22Rv1 (cell line): ENCODE results near the gene LRSAM1.

Source experiments
- H3K27ac ChIP-seq: fragments of 450-650 bp; 2 replicates; pipeline ENCODE4 v1.5.1; 2017
- CTCF ChIP-seq: fragments of 450-650 bp; IDR thresholded peaks from 2 replicates; pipeline ENCODE4 v1.5.1; 2017; ENCODE audit warnings: mild to moderate bottlenecking
- ZFX ChIP-seq: fragments of 450-650 bp; IDR thresholded peaks from 2 replicates; pipeline ENCODE4 v1.6.1; 2017; ENCODE audit warnings: antibody characterized with exemption, borderline replicate concordance

LRSAM1 gene

GRCh38 chr9:127520941-127521918, 69.9 kb downstream of the LRSAM1 start:
- TF ChIP-seq CTCF (no peak), ZFX (no peak)
- no peak overlapping the region for H3K27ac ChIP-seq

- TF ChIP-seq ZFX: no peak
- no peak for TF ChIP-seq CTCF
Observed at GRCh38 chr9:127521919-127522304, 70.6 kb downstream of the LRSAM1 start.

GRCh38 chr9:127522727-127523126, 71.4 kb downstream of the LRSAM1 start:
- no peak overlapping the region for H3K27ac ChIP-seq
- TF ChIP-seq ZFX (no peak), CTCF (no peak)

More at GRCh38 chr9:127521919-127522304, 70.6 kb downstream of the LRSAM1 start:
- H3K27ac ChIP-seq: no peak overlapping the region

GRCh38 chr9:127523312-127523851, 72.1 kb downstream of the LRSAM1 start:
- peak; percentile 66 for TF ChIP-seq CTCF
- no peak for TF ChIP-seq ZFX
- no peak overlapping the region for H3K27ac ChIP-seq

- H3K27ac ChIP-seq: no peak overlapping the region
- no peak for TF ChIP-seq ZFX
- no peak for TF ChIP-seq CTCF
Observed at GRCh38 chr9:127524373-127524772, 73.1 kb downstream of the LRSAM1 start.

GRCh38 chr9:127525401-127526188, 74.3 kb downstream of the LRSAM1 start:
- no peak overlapping the region for H3K27ac ChIP-seq
- no peak for TF ChIP-seq ZFX
- TF ChIP-seq CTCF: peak; percentile 61
